NCI-H2171 treated with DMSO at 0.1 percent for 48 hours (cell line): ENCODE results near the gene TSHZ2.
"Not testable (repeated sequence)": the region's sequence is repeated elsewhere in the genome, so short reads cannot be mapped to it uniquely, and the experiment has no call there.

ENCODE experiments used
- DNase-seq: peaks from one replicate; lab custom pipeline; 2025; lab: John Stamatoyannopoulos, UW

The TSHZ2 gene

DNA sequence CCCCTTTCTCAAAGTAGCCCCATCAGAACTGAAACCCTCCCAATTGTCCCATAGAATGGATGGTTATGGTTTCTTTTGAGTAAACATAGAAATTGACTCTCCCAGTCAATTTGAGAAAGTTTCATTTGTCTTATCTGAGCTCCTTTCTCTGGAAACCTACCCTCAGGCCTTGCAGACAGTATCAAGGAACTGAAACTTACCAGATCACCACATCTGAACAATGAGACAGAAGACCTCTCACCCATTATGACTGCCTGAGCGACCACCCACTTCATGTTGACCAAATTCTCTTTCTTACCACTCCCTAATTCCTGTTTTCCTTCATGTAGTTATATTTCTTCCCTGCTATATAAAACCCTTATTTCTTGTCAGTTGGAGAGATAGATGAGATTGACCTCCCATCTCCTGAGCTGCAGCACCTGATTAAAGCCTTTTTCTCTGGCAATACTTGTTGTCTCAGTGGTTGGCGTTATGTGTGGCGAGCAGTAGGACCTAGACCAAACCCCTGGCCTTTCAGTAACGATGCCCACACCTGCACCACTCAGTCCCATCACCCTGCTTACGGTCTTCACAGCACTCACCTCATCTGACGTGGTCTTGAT is 482.6 kb downstream of the TSHZ2 start:
- DNase-seq: no peak

DNA sequence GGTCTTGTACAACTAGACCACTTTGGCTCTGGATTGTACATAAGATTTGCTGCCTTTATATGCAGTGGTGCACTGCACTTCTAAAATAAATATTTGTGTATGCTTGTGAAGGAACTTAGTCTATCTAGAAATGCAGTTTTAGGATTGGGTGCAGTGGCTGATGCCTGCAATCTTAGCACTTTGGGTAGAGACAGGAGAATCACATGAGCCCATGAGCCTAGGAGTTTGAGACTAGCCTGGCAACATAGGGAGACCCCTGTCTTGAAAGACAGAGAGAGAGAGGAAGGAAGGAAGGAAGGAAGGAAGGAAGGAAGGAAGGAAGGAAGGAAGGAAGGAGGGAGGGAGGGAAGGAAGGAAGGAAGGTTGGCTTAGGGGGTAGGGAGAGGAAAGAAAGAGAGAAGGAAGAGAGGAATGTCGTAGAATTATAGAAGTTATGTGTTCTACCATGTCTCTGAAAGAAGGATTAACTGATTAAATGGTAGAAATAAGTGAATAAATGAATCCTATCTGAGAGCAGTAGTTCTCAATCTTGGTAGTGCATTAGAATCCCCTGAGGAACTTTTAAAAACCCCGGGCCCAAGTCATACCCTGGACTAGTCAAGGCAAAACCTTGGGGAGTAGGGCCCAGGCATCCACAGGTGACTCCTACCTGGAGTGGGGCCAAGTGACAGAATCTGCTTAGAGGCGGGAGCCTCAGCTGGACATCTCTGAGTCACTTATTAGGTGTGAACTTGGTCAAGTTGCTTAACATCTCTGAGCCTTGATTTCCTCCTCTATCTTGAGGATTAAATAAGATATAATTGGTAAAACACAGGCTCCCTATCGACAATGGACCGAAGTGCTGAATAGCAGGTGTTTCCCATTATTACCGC is 491.2 kb downstream of the TSHZ2 start:
- DNase-seq: no peak

DNA sequence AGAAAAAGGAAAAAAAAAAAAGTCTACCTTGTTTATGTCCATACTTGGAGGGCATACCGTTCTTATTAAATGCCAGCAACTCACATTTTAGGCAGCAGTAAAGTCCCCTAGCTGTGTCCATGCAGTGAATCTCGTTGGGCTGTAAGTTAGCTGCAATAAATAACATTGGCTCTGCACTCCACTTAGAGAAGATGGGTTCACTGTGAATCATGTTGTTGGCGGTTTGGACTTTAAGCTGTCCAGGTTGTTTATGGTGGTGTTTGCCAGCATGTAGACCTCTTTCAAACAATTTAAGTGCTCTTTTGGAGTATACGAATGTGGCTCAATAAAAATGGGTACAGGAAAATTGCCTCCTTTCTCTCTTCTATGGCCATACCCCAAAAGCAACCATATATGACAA is 494.1 kb downstream of the TSHZ2 start:
- DNase-seq: no peak

DNA sequence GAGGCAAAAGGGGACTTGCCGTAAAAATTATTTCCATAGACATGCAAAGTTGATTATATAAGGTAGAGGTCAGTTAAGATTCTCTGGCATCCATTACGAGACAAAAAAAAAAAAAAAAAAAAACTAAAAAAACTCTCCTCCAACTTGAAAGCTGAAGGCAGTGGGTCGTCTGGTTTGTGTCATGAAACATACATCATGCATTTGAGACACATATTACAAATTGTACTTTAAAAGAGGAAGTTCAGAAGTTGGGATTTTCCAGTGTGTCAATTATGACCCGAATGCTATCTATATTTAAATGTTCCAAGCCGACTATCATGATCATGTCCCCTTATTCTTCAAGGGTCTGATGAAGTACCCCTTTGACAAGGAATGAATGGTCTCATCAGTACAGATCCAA is 496.4 kb downstream of the TSHZ2 start:
- no peak for DNase-seq

DNA sequence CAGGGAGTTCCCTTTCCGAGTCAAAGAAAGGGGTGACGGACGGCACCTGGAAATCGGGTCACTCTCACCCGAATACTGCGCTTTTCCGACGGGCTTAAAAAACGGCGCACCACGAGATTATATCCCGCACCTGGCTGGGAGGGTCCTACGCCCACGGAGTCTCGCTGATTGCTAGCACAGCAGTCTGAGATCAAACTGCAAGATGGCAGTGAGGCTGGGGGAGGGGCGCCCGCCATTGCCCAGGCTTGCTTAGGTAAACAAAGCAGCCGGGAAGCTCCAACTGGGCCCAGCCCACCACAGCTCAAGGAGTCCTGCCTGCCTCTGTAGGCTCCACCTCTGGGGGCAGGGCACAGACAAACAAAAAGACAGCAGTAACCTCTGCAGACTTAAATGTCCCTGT is 500.7 kb downstream of the TSHZ2 start:
- not testable (repeated sequence) for DNase-seq

DNA sequence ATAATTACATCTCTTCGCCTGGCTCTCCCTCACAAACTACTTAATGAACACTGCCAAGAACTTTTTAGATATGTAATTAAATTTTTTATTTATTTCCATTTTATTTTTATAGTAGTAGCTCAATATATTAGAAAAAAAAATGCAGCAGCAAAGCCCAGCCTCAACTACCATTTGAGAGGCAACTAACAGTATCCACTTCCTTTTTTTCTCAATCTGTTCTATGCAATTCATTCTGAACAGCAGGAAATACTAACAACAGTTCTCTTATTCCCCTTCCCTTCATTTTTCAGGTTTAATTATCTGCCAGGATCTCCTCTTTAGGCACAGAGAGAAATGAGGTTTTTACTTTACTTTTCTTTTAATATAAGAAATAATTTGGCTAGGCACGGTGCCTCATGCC is 508.8 kb downstream of the TSHZ2 start:
- DNase-seq: no peak

DNA sequence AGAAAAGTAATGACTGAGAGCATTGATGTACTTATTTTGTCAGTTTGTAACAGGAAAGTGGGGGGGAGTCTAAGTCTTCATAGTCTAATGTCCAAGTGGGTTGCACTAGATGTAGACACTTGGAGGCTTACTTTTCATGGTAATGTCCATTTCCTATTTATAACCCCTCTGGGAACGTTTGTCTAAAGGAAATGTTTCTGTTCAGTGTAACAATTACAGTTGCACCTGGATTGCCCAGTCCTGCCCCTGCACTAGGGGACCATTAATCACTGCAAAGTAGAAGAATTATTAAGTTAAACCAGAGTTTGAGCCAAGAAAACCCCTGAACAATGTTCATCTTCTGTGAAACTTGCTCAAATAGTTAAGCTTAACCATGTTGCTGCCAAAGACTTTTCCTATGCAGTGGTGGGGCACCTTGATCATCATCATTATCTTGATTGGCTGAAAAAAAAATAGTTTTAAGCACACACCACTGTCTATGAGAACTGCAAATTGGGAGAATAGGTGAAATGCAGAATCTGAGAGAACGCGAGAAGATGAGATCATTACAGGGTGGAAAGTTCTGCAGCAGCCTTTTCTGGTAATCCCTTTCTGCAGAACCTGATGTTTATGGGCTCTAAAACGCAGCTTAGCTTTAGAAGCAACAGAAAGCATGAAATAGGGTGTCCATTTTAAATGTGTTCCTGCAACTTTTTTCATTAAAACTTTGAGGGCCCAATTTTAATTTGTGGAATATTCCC is 515.5 kb downstream of the TSHZ2 start:
- DNase-seq: no peak

DNA sequence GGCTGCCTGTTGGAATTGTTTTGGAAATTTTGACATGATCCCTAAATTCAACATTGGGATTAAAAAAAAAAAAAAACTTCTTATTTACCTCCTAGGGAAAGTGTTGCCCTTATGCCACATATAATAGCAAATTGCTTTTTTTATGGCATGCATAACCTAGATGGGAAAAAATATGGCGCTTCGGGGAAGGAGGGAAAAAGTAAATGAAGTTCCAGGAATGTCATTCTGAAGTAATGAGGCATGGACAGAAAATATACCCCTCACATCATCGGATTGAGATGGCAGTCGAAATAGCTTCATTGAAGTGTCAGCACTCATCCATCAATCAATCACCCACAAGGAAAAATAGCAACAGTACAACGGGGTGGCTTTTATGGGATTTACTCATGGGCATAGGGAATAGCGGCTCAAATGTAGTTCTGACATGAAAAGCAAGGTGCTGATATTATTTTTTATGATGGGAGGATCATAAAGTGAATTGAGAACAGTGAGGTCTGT is 516.7 kb downstream of the TSHZ2 start:
- DNase-seq: no peak

DNA sequence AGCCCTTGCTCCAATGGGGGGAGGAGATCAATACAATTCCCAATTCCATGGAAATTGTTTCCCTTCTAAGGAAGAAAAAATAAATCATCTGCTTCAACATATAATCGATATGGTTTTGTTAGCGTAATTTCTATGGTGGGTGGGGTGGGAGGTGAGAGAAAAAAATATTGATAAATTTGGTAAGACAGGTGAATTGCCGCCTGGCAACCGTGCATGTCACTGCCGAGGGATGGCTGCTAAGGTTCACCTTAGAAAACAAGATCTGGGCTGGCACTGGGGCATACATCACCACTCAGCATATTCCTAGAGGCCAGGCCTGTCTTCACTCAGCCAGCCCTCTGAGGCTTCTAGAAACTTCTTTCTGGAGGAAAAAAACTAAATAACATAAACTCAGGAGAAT is 517.4 kb downstream of the TSHZ2 start:
- DNase-seq: no peak

DNA sequence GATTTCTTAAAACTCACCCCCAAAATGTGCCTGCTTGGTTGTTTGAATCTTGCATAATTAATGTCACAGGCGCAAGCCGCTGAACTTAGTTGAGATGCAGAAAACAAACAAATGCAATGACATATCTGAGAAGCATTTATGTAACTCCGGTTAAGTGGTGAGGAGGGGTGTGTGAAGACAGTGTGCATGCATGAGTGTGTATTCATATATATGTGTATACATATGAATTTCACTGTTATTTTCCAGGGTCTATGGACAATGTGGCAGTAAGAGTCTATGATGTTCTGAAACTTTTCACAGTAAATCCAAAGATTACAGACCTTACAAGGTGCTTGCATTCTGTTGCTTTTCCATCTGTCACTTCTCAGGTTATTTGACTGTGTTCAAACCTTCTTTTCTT is 518.5 kb downstream of the TSHZ2 start:
- DNase-seq: no peak

DNA sequence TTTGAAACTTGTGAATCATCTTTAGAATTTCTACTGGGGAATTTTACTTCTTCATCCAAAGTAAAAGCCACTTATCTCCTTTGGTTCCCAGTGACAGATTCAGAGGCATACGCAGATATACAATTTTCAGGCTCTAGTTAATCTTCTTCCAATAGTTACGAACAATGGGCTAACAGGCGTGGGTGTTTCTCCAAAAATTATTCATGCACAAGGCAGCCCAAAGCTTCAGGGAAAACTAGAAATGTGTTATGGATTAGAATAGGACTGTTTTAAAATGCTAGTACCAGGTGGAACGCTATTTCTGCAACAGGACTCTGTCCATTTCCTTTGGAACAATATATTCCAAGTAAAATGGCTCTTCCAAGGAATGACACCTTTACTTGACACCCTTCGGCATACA is 519.3 kb downstream of the TSHZ2 start:
- no peak for DNase-seq

DNA sequence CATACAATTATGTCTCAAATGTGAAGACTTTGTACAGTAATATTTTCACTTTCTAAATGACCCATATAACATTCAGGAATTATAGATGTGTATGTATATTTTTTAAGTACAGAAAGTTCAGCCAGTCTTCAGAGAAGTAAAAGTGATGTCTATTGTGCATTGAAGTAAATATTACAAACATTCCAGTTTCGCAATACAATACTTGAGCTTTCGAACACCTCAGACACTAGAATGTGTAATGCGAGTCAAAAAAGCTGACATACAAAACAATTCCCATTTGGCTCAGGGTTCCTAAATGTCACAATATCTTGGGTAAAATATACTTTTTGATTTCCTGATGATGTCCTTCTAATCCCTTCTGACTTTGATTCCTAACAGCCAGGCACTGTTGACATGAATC is 520.1 kb downstream of the TSHZ2 start:
- DNase-seq: no peak

DNA sequence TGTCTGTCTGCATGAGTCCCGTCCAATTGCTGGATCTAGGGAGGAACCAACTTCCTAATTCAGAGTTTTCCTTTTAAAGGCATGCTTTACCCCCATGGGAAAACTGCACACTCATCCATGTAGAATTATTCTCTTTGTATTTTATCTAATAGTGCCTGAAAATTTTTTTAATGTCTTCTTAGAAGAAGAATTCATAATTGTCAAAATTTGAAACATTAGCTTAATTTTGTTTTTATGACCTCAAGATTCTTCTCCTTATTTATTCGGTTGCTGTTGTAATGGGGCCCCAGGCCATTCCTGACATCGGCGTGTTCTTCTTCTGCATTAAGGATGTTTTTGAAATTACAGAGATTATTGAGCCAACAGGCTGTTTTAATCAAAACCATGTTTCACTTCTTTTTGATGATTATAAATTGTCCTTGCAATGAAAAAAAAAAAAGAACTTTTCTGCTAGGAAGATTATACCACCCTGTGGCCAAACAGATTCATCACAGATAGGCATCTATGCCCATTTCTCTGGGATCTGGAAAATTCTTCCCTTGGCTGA is 521.2 kb downstream of the TSHZ2 start:
- no peak for DNase-seq

DNA sequence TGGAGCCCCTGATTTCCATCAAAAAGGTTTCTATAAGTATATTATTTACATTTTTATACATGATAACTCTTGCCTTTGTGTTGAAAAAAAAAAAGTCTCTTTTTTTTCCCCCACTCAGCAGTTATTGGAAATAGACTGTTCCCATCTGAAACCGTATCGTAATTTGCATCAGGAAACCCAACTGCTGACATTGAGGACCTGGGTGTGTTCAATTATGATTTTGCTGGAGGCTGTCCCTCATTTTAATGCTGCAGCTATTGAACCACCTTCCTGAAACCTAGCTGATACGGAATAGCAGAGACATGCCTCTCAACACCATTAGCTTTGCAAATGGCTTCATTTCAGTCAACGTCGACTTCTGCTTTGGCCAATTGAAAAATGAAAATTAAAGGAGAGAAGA is 522.6 kb downstream of the TSHZ2 start:
- DNase-seq: no peak

DNA sequence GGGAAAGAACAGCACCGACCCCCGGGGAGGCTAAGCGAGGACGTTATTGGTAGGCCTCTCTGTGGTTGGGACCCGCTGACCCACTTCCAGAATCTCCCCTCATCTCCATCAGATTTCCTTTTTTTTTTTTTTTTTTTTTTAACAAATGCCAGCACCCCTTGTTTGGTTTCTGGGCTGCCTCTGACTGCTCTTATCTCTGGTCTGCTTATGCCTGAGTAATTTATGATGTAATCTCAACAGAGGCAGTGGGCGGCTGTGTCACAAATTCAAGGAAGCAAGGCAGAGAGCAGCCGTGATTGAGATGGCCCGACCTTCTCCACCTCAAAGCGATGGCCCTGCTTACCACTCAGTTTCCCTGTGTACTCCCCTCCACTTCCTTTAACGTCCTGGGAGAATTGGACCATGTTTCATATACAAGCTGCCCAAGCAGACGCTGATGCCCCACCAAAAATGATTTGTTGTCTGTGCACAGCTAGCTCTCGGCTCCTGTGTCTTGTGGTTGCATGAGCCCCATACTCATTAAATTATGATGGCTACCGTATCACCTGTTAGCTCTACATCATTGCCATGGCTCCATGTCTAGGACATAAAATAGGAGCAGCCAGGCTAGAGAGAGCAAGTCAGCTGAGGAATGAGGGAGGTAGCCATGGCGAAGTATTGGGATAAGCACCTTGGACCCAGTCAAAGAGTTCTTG is 523.4 kb downstream of the TSHZ2 start:
- no peak for DNase-seq

DNA sequence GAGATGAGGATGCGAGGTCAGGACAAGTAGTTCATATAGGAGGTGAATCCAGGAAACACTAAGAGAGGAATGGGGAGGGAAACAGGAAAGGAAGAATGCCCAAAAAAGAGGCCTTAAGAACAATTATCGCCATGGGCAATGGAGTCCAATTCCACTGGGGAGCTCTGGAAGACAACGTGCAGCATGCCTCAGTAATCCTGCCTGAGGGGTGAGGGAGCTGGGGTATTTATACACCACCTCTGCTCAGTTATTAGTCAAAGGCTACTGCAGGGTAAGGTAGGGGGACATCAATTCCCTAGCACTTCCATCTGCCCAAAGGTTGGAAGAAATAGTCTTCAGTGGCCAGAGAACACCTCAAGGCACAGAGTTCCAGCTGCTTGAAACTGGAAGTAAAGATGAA is 525.1 kb downstream of the TSHZ2 start:
- no peak for DNase-seq

DNA sequence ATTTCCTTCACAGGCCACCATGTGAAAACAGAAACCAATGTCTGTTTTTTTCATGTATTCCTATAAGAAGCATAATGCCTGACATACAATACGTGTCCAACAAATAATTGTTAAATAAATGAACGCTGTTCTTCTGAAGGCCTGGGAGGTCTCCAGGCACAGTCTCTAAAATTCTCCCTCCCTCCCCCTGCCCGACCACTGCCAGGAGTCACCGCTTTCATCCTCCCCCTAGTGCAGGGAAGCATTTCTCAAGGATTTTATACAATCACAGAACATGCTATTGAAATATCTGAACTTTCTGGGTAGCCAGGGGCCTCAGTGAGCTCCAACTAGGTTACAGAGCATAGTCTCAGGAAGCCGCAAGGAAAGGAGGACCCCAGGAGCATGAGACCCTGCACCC is 526.2 kb downstream of the TSHZ2 start:
- DNase-seq: no peak

DNA sequence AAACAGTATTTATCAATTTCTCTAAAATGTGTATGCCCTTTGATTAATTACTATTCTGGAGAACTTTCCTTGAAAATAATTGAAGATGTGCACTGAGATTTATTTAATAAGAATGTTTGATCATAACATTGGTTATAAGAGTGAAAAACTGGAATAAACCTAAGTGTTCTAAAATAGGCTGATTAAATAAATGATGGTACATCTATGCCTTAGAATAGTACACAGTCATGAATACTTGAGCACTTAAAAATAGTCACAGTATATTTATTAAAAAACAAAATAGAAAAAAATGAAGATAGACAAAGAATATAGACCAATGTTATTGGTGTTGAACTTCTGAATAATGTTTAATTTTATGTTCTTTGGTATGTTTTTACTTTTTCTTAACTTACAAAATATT is 528.5 kb downstream of the TSHZ2 start:
- DNase-seq: no peak

DNA sequence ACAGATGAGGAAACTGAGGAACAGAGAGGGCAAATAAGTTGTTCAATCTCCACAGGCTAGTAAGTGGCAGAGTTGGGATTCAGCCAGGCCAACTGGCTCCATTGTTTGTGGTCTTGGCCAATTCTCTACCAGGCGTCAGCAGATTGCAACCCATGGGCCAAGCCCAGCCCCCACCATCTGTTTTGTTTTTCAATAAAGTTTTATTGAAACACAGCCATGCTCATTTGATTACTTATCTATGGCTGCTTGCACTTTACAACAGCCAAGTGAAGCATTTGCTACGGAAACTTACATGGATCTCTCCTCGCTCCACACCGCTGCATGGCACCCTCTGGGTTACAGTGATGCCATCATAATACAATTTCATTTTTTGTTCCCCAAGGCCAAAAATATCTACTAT is 530.7 kb downstream of the TSHZ2 start:
- peak; percentile 19 for DNase-seq

DNA sequence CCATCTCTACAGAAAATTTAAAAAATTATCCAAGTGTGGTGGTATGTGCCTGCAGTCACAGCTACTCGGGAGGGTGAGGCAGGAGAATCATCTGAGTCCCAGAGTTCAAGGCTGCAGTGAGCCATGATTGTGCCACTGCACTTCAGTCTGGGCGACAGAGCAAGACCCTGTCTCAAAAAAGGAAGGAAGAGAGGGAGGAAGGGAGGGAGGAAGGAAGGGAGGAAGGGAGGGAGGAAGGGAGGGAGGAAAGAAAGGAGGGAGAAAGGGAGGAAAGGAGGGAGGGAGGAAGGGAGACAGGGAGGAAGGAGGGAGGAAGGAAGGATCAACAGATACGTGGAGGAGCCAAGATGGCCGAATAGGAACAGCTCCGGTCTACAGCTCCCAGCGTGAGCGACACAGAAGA is 531.4 kb downstream of the TSHZ2 start:
- DNase-seq: no peak

DNA sequence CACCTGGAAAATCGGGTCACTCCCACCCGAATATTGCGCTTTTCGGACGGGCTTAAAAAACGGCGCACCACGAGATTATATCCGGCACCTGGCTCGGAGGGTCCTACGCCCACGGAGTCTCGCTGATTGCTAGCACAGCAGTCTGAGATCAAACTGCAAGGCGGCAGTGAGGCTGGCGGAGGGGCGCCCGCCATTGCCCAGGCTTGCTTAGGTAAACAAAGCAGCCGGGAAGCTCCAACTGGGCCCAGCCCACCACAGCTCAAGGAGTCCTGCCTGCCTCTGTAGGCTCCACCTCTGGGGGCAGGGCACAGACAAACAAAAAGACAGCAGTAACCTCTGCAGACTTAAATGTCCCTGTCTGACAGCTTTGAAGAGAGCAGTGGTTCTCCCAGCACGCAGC is 531.9 kb downstream of the TSHZ2 start:
- not testable (repeated sequence) for DNase-seq

DNA sequence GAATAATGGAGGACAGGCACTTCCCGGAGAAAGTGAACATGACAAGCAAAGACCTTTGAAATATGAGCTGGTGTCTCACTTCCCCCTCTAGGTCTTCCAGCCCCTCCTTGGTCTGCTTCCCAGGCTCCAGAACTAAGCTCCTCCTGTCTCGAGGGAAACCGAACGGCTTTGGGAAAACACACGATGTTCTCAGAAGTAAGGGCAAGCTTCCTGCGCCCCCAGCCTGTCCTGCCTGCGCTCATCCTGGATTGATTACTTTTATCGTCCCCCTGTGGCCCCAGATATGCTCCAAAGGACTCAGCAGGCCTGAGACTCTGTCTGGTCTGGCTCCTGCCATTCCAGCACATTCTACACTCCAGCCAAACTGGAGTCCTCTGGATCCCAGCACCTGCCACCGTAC is 538.1 kb downstream of the TSHZ2 start:
- DNase-seq: no peak
